ENCODE data around the gene RNASE11.
"Not testable (repeated sequence)": the region's sequence is repeated elsewhere in the genome, so short reads cannot be mapped to it uniquely, and the experiment has no call there.

Gene RNASE11

GRCh38 chr14:20578325-20578724, 9.5 kb downstream of the RNASE11 start:
- no peak for DNase-seq

- not testable (repeated sequence) for DNase-seq
Measured at GRCh38 chr14:20572382-20572990, 15.3 kb downstream of the RNASE11 start.

DNA sequence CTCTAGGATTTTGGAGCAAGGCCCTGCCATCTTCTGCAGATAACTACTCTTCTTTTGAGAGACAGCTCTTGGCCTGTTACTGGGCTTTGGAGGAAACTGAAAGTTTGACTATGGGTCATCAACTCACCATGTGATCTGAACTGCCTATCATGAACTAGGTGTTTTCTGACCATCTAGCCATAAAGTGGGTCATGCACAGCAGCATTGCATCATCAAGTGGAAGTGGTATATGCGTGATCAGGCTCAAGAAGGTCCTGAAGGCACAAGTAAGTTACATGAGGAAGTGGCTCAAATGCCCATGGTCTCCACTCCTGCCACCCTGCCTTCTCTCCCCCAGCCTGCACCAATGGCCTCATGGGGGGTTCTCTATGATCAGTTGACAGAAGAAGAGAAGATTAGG, 17.1 kb downstream of the RNASE11 start:
- not testable (repeated sequence) for DNase-seq

DNA sequence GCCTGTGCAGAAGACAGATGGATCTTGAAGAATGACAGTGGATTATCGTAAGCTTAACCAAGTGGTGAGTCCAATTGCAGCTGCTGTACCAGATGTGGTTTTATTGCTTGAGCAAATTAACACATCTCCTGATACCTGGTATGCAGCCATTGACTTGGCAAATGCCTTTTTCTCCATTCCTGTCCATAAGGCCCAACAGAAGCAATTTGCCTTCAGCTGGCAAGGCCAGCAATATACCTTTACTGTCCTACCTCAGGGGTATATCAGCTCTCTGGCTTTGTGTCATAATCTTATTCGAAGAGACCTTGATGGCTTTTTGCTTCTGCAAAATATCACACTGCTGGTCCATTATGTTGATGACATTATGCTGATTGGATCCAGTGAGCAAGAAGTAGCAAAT, 17.9 kb downstream of the RNASE11 start:
- DNase-seq: not testable (repeated sequence)

DNA sequence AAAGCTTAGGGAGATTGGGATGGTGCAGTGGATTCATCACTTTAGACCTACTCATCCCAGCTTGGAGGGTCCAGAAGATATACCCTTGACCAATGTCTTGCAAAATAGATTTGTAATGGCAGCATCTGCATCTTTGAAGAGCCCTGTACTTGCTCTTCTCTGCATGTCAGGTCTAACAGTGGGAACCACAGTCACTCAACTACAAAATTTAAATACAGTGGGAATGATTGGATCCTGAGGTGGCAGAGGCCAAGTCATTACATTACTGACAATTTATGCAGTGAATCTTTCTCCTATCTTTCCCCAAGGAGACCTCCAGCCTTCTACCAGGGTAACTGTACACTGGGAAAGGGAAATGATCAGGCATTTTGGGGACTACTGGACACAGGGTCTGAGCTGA, 18.7 kb downstream of the RNASE11 start:
- DNase-seq: no peak

GRCh38 chr14:20568393-20568792, 19.4 kb downstream of the RNASE11 start:
- no peak for DNase-seq

GRCh38 chr14:20567199-20567598, 20.6 kb downstream of the RNASE11 start:
- DNase-seq: not testable (repeated sequence)

- DNase-seq: no peak
Measured at GRCh38 chr14:20564501-20564997, 23.3 kb downstream of the RNASE11 start.

DNA sequence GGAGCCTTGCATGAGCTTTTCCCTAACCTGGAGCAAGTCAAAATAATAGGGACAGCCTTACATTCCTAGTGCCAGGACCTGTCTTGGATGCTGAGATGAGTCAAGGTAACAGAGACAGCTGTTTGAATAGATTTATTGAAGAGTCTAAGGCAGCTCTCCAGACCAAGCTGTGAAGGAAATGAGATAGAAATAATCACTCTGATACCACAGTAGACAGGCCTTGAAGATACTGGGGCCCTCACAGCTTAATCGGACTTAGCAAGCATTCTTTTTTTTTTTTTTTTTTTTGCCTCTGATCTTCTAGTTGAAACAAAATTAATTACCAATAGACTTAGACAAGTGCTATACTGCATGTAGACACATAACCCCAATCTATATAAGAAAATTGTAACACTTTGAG, 23.8 kb downstream of the RNASE11 start:
- DNase-seq: no peak

DNA sequence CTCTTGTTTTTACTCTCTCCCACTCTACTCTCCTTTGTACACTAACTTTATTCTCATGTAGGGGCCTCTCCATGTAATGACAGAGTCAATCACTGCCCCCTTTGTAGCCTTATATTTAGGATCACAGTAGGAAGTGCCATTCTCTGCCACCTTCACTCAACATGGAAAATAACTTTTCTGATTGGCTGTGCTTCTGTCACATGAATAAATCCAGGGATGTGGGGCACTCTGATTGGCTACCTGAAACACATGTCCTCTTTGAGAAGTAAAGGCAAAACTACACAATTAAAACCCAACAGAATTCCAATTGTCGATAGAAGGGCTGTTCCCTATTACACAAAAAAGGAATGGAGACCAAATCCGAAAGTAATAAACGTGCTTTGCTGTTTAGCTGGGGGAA, 26.8 kb downstream of the RNASE11 start, which contains the start of gene RNASE9:
Gene RNASE9, minus strand, starts transcription at position 87 of the 400 bp plus-strand sequence.
- no peak for DNase-seq

GRCh38 chr14:20559461-20559904, 28.3 kb downstream of the RNASE11 start:
- no peak for DNase-seq

GRCh38 chr14:20557212-20557542, 30.6 kb downstream of the RNASE11 start:
- DNase-seq: no peak

DNA sequence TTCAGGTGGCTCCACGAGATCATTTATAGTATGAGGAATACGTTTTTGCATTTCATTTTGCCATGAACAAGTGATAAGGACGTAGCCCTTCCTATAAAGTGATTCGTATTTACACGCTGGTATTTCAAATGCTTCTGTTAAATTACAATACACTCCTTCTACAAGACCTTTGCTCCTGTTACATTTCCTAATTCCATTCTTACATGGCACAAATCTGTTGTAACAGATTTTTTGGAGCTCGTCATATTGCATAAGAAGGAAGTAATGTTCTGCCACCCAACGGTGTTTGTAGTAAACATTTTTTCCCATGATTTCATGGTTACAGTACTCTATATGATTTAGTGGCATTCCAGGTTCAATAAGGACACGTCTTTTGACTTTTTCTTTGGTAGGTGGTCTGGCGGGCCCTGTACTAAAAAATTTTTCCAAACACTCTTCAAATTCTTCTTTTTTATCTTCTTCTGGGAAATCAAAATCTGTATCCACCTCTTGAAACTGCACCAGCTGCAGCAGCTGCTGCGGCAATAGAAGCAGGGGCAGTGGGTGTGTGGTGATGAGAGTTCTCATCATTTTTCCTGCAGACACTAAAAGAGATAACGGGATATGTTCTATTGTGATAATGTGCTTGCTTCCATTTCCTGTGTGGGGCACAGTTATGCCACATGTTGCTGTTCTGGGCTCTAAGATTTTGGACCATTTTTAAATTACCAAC, 31.1 kb downstream of the RNASE11 start:
- no peak for DNase-seq

- DNase-seq: no peak
Measured at GRCh38 chr14:20555845-20556244, 32.0 kb downstream of the RNASE11 start.

DNA sequence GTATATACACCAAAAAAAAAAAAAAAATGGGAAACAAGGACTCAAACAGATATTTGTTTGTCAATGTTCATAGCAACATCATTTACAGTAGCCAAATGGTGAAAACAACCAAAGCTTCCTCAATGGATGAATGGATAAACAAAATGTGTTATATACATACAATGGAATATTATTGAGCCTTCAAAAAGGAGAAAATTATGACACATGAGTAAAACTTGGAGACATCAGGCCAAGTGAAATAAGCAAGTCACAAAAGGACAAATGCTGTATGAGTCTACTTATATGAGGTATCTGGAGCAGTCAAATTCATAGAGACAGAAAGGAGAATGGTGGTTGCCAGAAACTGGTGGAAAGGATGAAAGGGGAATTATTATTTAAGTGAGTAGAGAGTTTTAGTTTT, 34.8 kb downstream of the RNASE11 start:
- DNase-seq: no peak

GRCh38 chr14:20551606-20552005, 36.2 kb downstream of the RNASE11 start:
- DNase-seq: no peak

DNA sequence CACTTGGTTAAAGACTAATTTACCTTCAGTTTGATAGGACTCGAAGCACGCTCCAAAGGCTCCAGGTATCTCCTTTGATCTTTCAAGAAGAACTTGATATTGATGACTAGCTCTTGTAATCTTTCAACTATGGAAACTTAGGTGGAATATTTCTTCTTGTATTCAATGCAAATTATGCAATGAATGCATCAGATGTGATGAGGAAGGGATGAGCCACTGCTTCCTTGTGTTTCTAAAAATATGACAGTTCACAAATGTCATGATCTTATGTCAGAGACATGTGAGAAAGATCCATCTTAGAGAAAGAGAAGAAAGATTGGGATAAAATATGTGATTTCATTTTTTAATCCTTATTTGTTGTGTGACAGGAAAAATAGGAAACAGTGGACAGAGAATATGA, 36.9 kb downstream of the RNASE11 start:
- DNase-seq: no peak

DNA sequence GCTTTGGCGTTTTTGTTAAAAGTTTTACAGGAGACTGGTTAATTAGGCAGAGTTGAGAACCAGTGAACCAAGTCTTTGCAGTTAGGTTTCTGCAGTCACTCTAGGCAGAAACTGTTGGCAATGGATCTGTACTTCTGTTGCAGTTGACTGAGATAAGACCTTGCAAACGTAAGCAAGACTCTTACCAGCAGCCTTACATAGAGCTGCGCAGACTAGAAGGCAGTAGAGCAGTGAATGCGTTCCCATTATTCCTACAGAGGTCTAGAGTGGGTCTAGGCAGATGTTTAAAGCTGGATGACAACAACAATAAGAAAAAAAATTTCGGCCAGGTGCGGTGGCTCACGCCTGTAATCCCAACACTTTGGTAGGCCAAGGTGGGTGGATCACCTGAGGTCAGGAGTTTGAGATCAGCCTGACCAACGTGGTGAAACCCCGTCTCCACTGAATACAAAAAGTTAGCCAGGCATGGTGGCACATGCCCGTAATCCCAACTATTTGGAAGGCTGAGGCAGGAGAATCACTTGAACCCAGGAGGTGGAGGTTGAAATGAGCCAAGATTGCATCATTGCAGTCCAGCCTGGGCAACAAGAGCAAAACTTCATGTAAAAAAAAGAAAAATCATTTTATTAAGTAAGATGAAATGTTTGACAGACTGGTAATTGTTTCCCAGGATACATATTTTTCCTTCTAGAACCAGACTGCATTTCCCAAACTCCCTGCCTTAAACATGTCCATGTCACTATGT, 39.2 kb downstream of the RNASE11 start:
- DNase-seq: no peak

GRCh38 chr14:20546877-20547276, 40.9 kb downstream of the RNASE11 start:
- no peak for DNase-seq

DNA sequence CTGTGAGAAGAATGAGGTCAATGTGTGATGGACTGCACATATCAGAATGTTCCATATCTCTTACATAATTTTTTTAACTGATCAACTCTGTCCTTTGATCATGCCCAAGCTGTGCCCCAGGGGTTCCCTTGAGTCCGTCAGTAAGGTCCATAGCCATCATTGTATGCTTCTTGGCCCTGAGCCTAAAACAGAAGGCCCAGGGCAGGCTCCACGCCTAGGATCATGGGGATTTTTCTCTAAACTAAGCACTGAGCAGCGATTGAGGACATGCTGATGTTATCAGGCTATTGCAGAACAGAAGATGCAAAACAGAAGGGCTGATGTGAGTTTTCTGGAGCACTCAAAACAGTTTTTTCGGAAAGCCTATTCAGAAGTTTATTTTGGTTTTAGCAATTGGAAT, 47.9 kb downstream of the RNASE11 start:
- no peak for DNase-seq

Measured in NCI-H524 treated with DMSO at 0.1 percent for 48 hours (cell line).